ENCODE measurements around the gene OR1L8.
"Not testable (repeated sequence)": the region's sequence is repeated elsewhere in the genome, so short reads cannot be mapped to it uniquely, and the experiment has no call there.

OR1L8 gene

GRCh38 chr9:122551371-122551770 is 31.8 kb downstream of the OR1L8 start:
- no peak for TF ChIP-seq REST (IDR thresholded peaks at IDR 0.05; ENCODE audit: insufficient replicate concordance, low read depth)
- no peak for TF ChIP-seq SPI1 (IDR thresholded peaks at IDR 0.05; ENCODE audit: borderline replicate concordance, low read depth)
- no peak for TF ChIP-seq CTCF (IDR thresholded peaks at IDR 0.05; ENCODE audit: insufficient read depth, low read length)
- no peak for TF ChIP-seq POLR2AphosphoS5 (IDR thresholded peaks at IDR 0.05; ENCODE audit: low read depth)
- no peak overlapping the region for H3K4me3 ChIP-seq (replicated peaks; ENCODE audit: insufficient read depth, low read length)

GRCh38 chr9:122546196-122546595 is 37.0 kb downstream of the OR1L8 start:
- peaks cover 2% of the 10 kb centered on the region for H3K27me3 ChIP-seq (ENCODE audit: insufficient read depth, poor library complexity, severe bottlenecking)
- H3K4me3 ChIP-seq (replicated peaks; ENCODE audit: insufficient read depth, low read length), result no peak overlapping the region
- no peak overlapping the region for H3K27ac ChIP-seq (replicated peaks)
- no peak for TF ChIP-seq POLR2AphosphoS5 (IDR thresholded peaks at IDR 0.05; ENCODE audit: low read depth)
- TF ChIP-seq SPI1 (IDR thresholded peaks at IDR 0.05; ENCODE audit: borderline replicate concordance, low read depth), result no peak
- no peak for TF ChIP-seq REST (IDR thresholded peaks at IDR 0.05; ENCODE audit: insufficient replicate concordance, low read depth)
- DNase-seq (ENCODE audit: low read depth in 1 of 2, low spot score in 1 of 2), result no peak

More at GRCh38 chr9:122551371-122551770, 31.8 kb downstream of the OR1L8 start:
- Histone ChIP-seq H3K27ac (replicated peaks) (no peak overlapping the region), H3K27me3 (ENCODE audit: insufficient read depth, poor library complexity, severe bottlenecking) (no peaks in the 10 kb centered on the region)
- DNase-seq (ENCODE audit: low read depth in 1 of 2, low spot score in 1 of 2), result no peak

- Histone ChIP-seq H3K27ac (replicated peaks) (no peak overlapping the region), H3K27me3 (ENCODE audit: insufficient read depth, poor library complexity, severe bottlenecking) (peaks cover 2% of the 10 kb centered on the region), H3K4me3 (replicated peaks; ENCODE audit: insufficient read depth, low read length) (no peak overlapping the region)
- no peak for DNase-seq (ENCODE audit: low read depth in 1 of 2, low spot score in 1 of 2)
- TF ChIP-seq REST (IDR thresholded peaks at IDR 0.05; ENCODE audit: insufficient replicate concordance, low read depth) (no peak), POLR2AphosphoS5 (IDR thresholded peaks at IDR 0.05; ENCODE audit: low read depth) (no peak), CTCF (IDR thresholded peaks at IDR 0.05; ENCODE audit: insufficient read depth, low read length) (no peak), GABPA (IDR thresholded peaks at IDR 0.05; ENCODE audit: low read depth) (no peak), SPI1 (IDR thresholded peaks at IDR 0.05; ENCODE audit: borderline replicate concordance, low read depth) (no peak)
Observed at GRCh38 chr9:122538757-122539156, 44.4 kb downstream of the OR1L8 start.

- not testable (repeated sequence) for H3K27me3 ChIP-seq (ENCODE audit: insufficient read depth, poor library complexity, severe bottlenecking); DNase-seq (ENCODE audit: low read depth in 1 of 2, low spot score in 1 of 2); H3K4me3 ChIP-seq (replicated peaks; ENCODE audit: insufficient read depth, low read length); H3K27ac ChIP-seq (replicated peaks)
Observed at GRCh38 chr9:122537066-122537465, 46.1 kb downstream of the OR1L8 start.
